Stimulated activated CD4-positive, alpha-beta T cell treated with anti-CD3 and anti-CD28 coated beads, Interleukin-15, amount 100 ng/mL, for 24 hours (primary cell): ENCODE results near the gene TXNL4A.
"Not testable (repeated sequence)": the region's sequence is repeated elsewhere in the genome, so short reads cannot be mapped to it uniquely, and the experiment has no call there.

Experiments used
- DNase-seq: peaks from one replicate; pipeline ENCODE4 v3.0.0-alpha.2; 2020

Gene TXNL4A

DNA sequence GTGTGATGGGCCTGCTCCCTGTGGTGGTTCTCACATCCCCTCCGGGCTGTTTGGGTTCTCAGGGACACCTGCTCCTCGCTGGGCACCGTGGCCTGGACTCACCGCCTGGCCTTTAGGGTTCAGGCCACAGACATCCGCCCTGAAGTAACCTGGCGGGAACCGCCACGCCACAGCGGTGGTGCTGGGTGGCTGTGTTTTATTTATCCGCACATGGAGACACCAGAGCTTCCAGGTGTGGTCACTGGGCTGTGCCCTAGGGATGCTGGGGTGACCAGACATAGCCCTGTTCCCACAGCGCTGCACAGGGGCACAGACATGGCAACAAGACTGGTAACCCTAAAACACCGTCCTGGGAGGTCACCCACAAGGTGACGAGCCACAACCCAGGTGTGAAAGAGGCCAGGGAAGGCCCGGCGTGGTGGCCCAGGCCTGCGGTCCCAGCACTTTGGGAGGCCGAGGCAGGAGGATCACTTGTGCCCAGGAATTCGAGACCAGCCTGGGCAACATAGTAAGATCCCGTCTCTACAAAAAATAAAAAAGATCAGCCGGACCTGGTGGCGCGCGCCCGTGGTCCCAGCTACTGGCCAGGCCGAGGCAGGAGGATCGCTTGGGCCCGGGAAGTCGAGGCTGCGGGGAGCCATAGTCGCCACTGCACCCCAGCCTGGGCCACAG lies 24.6 kb downstream of the TXNL4A start:
- DNase-seq = no peak

GRCh38 chr18:79962835-79963657 lies 25.3 kb downstream of the TXNL4A start:
- peak; percentile 69 for DNase-seq

DNA sequence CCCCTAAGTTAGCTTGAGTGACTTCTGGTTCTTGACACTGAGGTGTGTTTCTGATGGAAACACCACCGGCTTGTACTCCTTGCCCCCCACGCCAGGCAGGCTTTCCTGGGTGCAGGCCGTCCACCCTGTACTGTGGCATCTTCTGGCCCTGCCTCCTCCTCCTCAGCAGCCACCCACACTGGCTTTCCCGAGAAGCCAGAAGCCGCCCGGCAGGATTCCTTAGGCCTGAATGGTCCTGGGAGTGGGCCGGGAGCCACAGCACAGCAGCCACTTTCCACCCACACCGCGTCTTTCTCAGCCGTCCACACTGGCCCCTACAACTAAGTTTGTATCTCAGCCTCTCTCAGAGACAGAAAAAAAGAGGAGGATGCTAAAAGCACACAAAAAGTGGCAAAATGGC lies 26.1 kb downstream of the TXNL4A start:
- DNase-seq = no peak

GRCh38 chr18:79961527-79962291 lies 26.7 kb downstream of the TXNL4A start:
- no peak for DNase-seq

DNA sequence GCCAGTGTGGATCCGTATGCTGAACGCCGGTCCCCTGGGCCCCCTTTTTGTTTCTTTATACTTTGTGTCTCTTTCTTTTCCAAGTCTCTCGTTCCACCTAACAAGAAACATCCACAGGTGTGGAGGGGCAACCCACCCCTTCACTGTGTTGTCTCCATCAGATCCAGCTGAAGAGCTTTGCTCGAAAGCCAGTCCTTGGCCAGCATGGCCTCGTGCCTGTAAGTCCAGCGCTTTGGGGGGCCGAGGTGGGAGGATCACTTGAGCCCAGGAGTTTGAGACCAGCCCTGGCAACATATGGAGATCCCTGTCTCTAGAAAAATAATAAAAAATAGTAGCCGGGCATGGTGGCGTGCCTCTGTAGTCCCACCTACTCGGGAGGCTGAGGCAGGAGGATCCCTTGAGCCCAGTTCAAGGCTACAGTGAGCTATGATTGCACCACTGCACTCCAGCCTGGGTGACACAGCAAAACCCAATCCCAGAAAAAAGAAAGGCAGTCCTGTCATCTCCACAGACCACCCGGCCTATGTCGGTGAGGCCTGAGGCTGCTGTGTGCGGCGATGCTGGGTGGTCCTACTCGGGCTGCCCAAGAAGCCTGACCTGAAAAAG lies 27.3 kb downstream of the TXNL4A start:
- DNase-seq = no peak

- not testable (repeated sequence) for DNase-seq
Measured at GRCh38 chr18:79960161-79960801, 28.1 kb downstream of the TXNL4A start.

GRCh38 chr18:79958981-79959380 lies 29.4 kb downstream of the TXNL4A start:
- no peak for DNase-seq

DNA sequence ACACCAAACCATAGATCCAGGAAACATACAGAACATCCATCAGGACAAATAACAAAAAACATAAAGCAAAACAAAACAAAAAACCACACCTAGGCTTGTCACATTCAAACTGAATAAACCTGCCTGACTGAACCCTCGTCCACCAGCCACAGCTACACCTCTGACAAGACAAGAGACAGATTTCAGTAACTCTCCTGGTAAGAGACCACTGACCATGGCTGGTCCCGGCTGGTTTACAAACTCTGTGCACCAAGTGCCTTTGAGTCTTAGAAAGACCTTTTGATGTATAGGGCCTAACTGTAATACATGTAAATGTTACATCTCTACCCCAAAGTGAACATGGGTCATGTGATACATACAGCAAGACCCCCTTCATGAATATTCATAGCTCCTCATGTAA lies 32.1 kb downstream of the TXNL4A start:
- no peak for DNase-seq

- DNase-seq = no peak
Measured at GRCh38 chr18:79955302-79956075, 32.9 kb downstream of the TXNL4A start.

DNA sequence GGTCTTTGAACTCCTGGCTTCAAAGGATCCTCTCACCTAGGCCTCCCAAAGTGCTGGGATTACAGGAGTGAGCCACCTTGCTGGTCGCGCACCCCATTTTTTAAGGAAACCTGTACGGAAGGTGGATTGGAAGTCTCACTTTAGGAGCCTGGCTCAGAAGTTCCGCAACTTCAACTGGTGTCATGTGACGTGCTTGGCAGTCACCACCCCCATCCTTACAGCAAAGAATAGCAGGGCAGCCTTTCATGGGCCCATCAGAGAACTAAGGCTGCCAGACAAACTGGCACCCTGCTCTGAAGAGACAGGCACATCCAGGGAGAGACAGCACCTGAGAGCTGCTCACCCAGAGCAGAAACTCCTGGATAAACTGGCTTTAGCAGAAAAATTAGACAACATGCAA lies 33.6 kb downstream of the TXNL4A start:
- DNase-seq = no peak

DNA sequence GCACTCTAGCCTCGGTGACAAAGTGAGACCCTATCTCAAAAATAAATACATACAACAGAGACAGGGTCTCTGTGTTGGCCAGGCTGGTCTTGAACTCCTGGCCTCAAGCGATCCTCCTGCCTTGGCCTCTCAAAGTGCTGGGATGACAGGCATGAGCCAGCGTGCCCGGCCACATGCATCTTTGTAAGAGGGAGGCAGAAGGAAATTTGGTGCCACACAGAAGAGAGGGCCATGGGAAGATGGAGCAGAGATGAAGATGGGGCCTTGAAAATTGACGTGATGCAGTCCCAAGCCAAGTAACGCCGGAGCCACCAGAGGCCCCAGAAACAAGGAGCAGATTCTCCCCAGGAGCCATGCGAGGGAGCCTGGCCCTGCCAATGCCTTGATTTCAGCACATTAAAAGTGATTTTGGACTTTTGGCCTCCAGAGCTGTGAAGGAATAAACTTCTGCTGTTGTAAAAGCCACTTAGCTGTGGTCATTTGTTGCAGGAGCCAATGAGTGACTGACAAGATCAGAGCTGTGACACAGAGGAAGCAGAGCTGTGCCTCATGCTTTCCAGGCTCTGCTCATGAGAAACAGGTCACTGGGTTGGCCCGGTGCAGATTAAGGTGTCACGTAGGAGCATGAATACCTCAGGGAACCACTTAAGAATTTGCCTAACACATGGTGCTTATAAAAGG lies 34.3 kb downstream of the TXNL4A start:
- no peak for DNase-seq

GRCh38 chr18:79952996-79953559 lies 35.3 kb downstream of the TXNL4A start:
- DNase-seq = no peak

DNA sequence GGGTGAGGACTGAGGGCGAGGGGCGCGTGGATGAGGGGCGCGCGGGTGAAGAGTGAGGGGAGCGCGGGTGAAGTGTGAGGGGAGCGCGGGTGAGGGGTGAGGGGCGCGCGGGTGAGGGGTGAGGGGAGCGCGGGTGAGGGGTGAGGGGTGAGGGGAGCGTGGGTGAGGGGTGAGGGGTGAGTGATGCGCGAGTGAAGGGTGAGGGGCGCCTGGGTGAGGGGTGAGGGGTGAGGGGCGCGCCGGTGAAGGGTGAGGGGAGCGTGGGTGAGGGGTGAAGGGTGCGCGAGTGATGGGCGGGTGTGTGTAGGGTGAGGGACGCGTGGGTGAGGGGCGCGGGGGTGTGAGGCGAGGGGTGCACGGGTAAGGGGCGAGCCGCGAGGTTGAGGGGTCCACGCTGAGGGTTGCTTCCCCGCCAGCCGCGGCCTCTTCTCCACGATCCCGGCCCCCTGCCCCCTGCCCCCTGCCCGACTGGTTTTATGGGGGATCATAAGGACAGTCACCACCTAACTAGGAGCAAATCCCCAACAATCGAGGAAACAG lies 35.8 kb downstream of the TXNL4A start:
- DNase-seq = no peak

- DNase-seq = peak; percentile 96
Measured at GRCh38 chr18:79951545-79952455, 36.6 kb downstream of the TXNL4A start, which contains the start of gene SLC66A2. TSS of gene SLC66A2 (minus strand) at chr18:79951653. CDS start at chr18:79950926, 727 bp downstream.

DNA sequence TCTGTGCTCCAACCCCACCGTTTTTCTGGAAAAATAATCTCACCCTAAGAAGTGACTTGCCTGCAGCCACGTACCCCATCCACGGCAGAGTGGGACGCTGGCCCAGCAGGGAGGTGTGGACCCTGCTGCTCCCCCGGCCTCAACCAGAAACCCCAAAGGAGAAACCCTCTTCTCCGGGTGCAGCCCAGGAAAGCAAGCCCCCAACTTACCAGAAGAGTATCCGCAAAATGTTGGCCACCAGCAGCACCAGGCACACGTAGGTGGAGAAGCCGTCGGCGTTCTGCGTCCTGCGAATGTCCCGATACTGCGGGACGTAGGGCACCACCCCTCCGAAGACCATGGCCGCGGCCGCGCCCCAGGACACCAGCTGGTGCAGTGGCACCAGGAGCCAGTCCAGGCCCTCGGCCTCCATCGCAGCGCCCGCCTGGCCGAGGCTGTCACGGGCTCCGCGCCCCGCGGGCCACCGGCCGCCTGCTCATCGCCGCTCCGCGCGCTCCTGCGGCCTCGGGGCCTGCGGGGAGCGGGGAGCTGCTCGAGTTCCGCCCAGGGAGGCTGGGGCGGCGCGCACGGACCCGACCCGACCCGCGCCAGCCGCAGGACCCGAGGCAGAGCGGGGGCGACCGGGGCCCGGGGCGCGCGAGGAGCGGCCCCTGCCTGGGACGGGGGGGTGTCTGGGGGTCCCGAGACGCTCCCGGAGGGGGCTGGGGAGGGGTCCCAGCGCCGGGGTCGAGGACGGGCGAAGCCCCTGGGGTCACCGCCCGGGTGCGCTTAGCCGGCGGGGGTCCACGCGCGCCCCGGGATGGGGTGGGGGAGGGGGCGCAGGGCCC lies 37.6 kb downstream of the TXNL4A start:
- peak; percentile 47 for DNase-seq

DNA sequence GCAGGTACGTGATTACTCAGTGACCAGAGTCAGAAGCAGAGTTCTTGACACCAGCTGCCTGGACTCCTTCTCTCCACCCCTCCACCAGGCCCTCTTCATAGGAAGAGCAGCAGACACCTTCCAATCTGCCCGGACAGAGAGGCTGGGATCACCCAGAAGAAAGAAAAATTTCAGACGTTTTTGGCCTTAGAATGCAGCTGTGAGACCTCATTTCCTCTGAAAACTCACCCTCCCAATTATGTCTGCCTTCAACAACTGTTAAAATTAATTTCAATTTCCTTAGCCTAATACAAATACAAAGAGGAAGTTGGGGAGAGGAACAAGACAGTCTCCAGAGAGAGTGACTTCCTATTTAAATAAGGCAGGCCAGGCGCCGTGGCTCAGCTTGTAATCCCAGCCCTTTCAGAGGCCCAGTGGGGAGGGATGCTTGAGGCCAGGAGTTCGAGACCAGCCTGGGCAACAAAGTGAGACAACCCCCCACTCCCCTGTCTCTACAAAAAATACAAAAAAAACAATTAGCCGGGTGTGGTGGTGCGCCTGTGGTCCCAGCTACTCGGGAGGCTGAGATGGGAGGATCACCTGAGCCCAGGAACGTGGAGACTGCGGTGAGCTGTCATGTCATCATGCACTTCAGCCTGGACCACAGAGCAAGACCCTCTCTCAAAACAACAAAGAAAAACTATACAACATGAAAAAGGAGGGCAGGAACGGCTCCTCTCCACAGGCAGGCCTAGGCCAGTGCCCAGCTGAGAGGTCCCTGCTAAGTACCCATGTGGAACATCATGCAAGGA lies 38.5 kb downstream of the TXNL4A start:
- DNase-seq = no peak

DNA sequence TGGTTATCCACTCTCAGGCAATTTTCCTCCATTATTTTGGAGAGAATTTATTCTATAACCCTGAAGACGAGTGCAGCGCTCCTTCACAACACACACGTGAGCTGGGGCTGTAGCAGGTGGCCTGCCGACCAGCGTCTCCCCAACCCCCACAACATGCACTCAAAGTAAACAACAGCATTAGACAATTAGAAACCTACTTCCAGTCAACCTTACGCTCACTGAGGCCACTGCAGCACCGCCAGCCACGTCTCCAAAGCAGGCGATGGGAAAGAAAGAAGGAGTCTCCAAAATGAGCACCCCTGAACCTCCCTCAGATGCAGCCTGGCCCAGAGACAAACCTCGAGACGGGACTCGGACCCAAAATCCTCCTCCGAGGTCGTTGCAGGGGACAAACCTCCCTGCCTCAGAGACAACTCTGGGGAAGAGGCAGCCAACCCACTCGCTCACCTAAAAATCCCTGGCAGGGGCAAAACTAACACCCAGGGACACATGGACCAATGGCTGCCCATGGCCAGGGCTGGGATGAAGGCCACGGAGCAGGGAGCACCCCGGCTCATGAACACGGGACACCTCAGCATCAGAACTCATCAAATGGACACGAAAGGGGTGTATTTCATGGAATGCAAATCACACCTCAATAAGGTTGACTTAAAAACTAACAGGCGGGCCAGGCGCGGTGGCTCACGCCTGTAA lies 39.5 kb downstream of the TXNL4A start:
- DNase-seq = no peak
